Thyroid gland (tissue), 4 donors: Measurements from ENCODE around the gene LDB3.

ENCODE experiments used
- POLR2A ChIP-seq, 2 donors: fragments of 450-650 bp; IDR thresholded peaks; one replicate each; pipeline ENCODE4 v1.6.1; 2017; ENCODE audit warnings: antibody characterized with exemption in 2 of 2, mild to moderate bottlenecking in 2 of 2, moderate library complexity in 1 of 2
- TF ChIP-seq, protein P1 (sequence below), 6 experiments: fragments of 200-600 bp in 3 of 6; fragments of 450-650 bp in 3 of 6; sonication (generic) in 3 of 6; IDR thresholded peaks; one replicate each; pipeline ENCODE4 v1.5.1; 2016 to 2019; ENCODE audit warnings: antibody characterized with exemption in 6 of 6, mild to moderate bottlenecking in 2 of 6, inconsistent platforms in 1 of 6, moderate library complexity in 1 of 6

DNA sequence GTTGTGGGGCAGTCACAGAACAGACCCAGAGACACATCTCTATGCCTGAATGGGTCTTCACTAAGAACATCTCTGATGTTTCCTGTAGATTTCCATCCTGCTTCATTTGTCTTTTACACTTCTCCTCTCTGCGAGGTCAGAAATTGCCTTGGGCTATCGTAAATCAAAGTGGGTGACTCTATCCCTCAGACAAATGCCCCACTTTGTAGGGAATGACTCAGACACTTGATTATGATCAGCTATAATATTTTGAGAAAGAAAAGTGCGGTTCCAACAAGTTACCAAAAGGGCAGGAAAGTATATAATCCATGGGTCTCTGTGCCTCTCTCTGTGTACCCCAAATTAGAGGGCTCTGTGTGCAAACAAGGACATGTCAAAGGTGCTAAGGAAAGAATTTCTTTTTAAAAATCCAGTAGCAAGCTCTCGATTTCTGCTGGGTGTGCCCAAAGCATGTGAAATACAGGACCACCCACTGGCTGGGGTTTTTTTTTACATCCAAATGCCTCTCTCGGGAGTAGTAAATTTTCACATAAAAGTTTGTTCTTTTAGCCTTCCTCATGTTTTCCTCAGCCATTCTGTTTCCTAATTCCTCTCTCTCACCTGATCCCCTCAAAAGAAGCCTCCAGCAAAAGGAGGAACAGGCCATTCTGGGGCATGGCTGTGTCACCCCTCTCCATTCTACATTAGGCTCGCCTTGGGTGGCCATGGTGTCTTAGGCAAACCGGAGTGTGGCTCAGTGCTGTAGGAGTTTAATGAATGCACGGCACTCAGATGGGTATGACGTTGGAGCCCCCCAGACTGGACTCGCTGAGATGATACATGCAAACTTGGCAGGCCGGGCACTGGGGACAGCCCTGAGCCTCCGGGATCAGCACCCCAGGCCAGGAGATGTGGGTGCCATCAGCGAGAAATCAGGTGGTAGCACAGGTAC, 20.3 kb upstream of the LDB3 start:
- TF ChIP-seq, protein P1, sequence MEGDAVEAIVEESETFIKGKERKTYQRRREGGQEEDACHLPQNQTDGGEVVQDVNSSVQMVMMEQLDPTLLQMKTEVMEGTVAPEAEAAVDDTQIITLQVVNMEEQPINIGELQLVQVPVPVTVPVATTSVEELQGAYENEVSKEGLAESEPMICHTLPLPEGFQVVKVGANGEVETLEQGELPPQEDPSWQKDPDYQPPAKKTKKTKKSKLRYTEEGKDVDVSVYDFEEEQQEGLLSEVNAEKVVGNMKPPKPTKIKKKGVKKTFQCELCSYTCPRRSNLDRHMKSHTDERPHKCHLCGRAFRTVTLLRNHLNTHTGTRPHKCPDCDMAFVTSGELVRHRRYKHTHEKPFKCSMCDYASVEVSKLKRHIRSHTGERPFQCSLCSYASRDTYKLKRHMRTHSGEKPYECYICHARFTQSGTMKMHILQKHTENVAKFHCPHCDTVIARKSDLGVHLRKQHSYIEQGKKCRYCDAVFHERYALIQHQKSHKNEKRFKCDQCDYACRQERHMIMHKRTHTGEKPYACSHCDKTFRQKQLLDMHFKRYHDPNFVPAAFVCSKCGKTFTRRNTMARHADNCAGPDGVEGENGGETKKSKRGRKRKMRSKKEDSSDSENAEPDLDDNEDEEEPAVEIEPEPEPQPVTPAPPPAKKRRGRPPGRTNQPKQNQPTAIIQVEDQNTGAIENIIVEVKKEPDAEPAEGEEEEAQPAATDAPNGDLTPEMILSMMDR (IDR thresholded peaks at IDR 0.05): no peak
- TF ChIP-seq POLR2A (IDR thresholded peaks at IDR 0.05): no peak
